Measurements from ENCODE around the gene C6orf15.
A peak's percentile ranks its signal among the peaks of the same experiment; 100 is the strongest.

DNA sequence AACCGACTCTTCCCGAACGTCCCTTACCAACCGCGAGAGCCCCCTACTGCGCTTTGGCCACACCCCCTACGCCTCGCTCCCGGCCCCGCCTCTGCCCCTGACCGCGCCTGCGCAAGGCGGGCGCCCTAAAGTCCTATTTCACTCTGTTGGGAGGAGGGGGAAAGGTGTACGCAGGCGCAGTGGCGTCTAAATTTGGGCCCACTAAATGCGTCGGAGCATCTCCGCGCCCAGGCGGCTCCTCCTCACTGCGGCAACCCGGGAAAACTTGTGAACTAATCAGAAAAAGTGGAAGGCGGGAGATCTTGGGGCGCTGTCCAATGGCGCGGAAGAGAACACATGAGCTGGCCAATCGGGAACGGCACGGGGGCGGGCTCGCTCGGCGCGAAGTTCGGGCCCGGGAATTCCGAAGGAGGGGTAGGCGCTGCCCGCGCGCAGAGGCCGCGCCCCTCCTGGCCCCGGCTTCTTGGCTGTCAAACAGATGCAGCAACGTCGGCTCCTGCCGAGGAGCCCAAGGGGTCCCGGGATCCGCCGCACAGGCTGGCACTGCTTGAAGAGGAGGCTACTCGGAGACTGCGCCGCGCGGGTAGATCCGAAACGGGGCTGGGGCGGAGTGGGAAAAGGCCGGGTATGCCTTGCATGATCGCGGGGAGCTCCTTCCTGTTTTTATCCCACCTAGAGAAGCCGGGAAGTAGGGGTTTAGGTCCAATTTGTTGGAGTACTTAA, 45.9 kb upstream of the C6orf15 start, which contains the start of gene TCF19:
- TF ChIP-seq CTCF (IDR thresholded peaks at IDR 0.05) (no peak), TCF7L2 (IDR thresholded peaks at IDR 0.05; ENCODE audit: low read depth, low read length) (0 out of 2 replicates have a peak, but pooled peaks have one; percentile 19), POLR2AphosphoS5 (IDR thresholded peaks at IDR 0.05; ENCODE audit: low read depth, low read length) (no peak)
